Measurements from ENCODE around the gene IFNG-AS1.

The IFNG-AS1 gene

GRCh38 chr12:67994046-67994445, 4.8 kb downstream of the IFNG-AS1 start:
- DNase-seq (ENCODE audit: low read depth), result no peak

- no peak for DNase-seq (ENCODE audit: low read depth)
These were observed 7.1 kb downstream of the IFNG-AS1 start for GRCh38 chr12:67996347-67996746.

- DNase-seq (ENCODE audit: low read depth), result no peak
These were observed 9.1 kb downstream of the IFNG-AS1 start for GRCh38 chr12:67998379-67998778.

- DNase-seq (ENCODE audit: low read depth), result no peak
These were observed 10.0 kb downstream of the IFNG-AS1 start for GRCh38 chr12:67999244-67999643.

- DNase-seq (ENCODE audit: low read depth), result no peak
These were observed 12.5 kb downstream of the IFNG-AS1 start for GRCh38 chr12:68001486-68002466.

GRCh38 chr12:68003777-68004176, 14.5 kb downstream of the IFNG-AS1 start:
- DNase-seq (ENCODE audit: low read depth), result no peak

GRCh38 chr12:68007033-68007432, 17.8 kb downstream of the IFNG-AS1 start:
- DNase-seq (ENCODE audit: low read depth), result no peak

GRCh38 chr12:68007466-68007865, 18.2 kb downstream of the IFNG-AS1 start:
- DNase-seq (ENCODE audit: low read depth), result no peak

- DNase-seq (ENCODE audit: low read depth), result no peak
These were observed 22.1 kb downstream of the IFNG-AS1 start for GRCh38 chr12:68011206-68011881.

- DNase-seq (ENCODE audit: low read depth), result no peak
These were observed 22.6 kb downstream of the IFNG-AS1 start for GRCh38 chr12:68011882-68012207.

GRCh38 chr12:68012712-68013111, 23.5 kb downstream of the IFNG-AS1 start:
- DNase-seq (ENCODE audit: low read depth), result no peak

GRCh38 chr12:68013181-68013580, 23.9 kb downstream of the IFNG-AS1 start:
- DNase-seq (ENCODE audit: low read depth), result no peak

- no peak for DNase-seq (ENCODE audit: low read depth)
These were observed 26.9 kb downstream of the IFNG-AS1 start for GRCh38 chr12:68016136-68016535.

- DNase-seq (ENCODE audit: low read depth), result no peak
These were observed 29.1 kb downstream of the IFNG-AS1 start for GRCh38 chr12:68018315-68018714.

GRCh38 chr12:68020049-68020448, 30.8 kb downstream of the IFNG-AS1 start:
- no peak for DNase-seq (ENCODE audit: low read depth)

GRCh38 chr12:68020699-68021098, 31.5 kb downstream of the IFNG-AS1 start:
- DNase-seq (ENCODE audit: low read depth), result no peak

GRCh38 chr12:68028647-68029046, 39.4 kb downstream of the IFNG-AS1 start:
- no peak for DNase-seq (ENCODE audit: low read depth)

- DNase-seq (ENCODE audit: low read depth), result no peak
These were observed 41.0 kb downstream of the IFNG-AS1 start for GRCh38 chr12:68030248-68030647.

GRCh38 chr12:68031174-68031573, 41.9 kb downstream of the IFNG-AS1 start:
- DNase-seq (ENCODE audit: low read depth), result no peak

- DNase-seq (ENCODE audit: low read depth), result no peak
These were observed 42.9 kb downstream of the IFNG-AS1 start for GRCh38 chr12:68031881-68032739.

- DNase-seq (ENCODE audit: low read depth), result no peak
These were observed 45.3 kb downstream of the IFNG-AS1 start for GRCh38 chr12:68034567-68034966.

GRCh38 chr12:68036642-68037041, 47.4 kb downstream of the IFNG-AS1 start:
- DNase-seq (ENCODE audit: low read depth), result no peak
